Cerebellar nuclear complex (tissue), 1 donor: ENCODE measurements around the gene TMTC2.
A peak's percentile ranks its signal among the peaks of the same experiment; 100 is the strongest.

Source experiments
- DNase-seq, 2 experiments: peaks; one replicate each; lab custom pipeline; 2025; lab: John Stamatoyannopoulos, UW

Gene TMTC2

DNA sequence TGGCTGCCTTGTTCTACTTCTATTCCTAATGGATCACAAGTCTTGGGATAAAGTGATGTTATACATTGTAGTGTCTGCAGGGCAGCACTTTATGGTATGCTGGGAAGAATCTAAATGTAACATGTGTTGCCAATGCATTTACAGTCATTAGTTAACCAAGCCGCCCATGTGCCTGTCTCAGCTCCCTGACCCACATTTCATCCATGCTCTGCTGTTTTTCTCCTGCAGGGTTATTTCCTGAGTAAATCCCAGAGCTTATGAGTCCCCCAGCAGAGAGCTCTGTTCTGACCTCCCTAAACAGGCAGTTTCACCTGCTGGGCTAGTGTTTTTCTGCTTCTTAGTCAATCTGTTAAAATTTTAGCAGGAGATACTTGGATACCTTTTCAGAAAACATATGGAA lies 4.4 kb upstream of the TMTC2 start:
- peak; percentile 57 to 81 for DNase-seq

DNA sequence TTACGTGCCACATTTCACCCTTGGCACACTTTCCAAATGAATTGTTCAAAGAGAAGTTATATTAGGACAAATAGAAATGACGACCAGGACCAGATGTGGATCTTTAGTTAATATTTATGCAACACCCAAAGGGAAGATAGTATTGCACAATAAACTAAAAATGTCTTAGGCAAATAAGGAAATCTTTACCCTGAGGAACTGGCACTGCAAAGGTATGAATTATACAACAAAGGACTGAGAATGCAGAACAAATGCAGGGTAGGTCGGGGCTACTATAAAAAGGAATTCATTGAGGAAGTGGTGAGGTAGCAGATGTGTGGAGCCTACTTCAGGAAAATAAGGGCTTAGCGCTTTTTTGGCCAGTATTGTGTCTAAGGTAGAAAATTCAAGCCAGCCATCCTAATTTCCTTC lies 3.9 kb upstream of the TMTC2 start:
- no peak for DNase-seq

DNA sequence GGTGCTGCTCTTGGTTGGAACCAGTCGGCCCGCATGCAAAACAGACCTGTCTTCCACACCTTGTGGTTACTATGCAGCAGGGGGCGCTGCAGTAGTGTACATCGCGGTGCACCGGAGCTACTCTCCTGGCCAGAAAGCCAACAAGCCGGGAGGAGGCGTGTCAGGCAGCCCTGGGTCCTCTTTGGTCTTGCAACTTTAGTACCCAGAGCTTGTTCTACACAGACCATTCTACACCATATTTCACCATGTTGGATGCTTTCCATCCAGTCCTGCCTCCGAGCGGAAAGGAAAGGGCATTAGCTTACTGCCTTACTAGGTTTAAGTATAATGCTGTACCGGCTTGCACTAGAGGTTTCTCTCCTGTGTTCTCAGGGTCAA lies 927 bp upstream of the TMTC2 start:
- DNase-seq, result peak; percentile 82 to 97

DNA sequence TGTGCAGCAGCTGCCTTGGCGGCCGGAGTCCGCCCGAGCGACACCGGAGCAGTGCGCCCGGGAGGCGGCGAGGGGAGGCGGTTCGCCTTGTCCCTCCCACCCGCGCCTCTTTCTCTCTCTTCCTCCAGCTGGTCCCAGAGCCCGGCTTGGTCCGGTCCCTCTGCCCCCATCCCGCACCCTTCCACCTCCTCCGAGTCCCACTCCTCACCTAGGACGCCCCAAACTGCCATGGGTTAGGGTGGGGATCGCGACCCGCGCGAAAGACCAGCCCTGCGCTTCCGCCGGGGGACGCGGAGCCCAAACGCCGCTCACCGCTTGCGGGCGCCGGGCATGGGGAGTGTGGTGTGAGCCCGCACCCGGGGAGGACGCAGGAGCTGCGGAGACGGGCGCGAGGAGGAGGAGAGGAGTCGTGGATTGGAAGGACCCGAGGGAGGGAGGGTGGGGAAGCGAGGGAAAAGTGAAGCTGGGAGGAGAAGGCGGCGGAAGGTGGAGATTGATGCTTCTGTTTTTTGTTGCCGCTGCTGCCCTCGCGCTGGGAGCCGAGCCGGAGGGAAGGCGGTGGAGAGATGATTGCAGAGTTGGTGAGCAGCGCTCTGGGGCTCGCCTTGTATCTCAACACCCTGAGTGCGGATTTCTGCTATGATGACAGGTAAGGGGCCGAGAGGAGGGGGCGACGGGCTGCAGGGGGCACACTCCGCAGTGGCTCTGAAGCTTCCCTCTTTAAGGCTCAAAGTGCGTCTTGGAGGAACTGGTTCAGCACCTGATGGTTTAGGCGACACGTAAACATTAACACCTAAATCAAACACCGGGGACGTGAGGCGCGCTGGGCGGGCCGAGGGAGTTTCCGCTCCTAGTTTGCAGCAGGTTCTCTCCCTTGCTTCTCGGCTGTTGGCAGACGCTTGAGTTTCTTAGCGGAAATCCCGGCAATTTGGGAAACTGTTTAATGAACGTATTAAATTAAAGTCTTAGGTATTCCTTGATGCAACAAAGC lies 610 bp downstream of the TMTC2 start:
- no peak for DNase-seq

DNA sequence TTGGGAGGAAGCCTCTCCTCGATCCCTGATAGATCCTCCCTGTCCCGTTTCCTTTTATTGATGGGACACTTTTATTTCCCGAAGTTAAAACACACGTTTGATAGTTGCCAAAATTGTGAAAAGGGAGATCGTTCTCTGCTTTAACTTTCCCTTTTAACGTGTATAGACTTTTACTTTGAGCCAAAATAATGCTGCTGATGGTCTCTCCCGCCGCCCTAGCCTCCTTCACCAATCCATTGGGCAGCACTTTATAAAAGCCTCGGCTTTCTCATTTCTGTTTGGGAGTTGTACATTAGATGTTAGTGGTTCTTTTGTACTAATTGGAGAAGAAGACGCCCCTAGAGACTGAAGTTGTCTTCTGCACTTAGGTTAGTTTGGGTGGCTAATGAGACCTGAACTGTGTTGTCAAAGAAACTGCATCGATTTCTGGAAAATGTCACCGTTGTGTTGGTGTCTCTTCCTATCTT lies 1.4 kb downstream of the TMTC2 start:
- no peak for DNase-seq

DNA sequence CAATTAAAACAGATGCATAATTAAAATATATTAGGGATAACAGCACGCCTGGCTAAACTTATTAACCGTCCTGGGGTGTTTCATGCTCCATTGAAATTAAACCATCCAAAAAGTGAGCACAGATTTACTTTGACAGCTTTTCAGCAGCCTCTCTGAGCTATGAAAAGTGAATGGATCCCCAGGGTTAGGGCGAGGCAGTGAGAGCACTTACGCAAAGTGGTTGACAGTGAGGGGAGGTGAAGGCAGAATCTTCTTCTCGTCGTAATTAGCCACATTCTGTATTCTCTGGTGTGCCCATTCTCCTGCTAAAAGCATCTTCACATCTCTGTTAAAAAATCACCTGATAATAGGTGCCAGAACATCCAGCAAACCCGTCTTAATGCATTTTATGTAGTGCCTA lies 1.9 kb downstream of the TMTC2 start:
- no peak for DNase-seq

DNA sequence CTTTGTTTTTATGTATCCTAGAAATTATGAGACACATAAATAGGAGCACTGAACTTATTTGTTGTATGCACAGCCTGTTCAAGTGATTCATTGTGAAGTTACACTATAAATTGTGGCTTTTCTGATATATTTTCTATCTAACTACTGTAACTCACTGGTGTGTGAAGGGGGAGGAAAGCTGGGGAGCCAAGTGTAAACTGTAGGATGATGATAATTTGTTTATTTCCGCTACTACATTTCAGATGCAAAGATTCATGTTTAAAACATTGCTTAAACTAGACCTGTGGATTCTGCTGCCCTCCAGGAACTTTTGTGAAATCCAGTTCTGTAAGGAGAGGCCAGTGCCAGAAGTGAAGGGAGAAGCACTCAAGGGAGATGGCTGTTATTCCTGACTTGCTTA lies 3.3 kb downstream of the TMTC2 start:
- DNase-seq, result no peak

DNA sequence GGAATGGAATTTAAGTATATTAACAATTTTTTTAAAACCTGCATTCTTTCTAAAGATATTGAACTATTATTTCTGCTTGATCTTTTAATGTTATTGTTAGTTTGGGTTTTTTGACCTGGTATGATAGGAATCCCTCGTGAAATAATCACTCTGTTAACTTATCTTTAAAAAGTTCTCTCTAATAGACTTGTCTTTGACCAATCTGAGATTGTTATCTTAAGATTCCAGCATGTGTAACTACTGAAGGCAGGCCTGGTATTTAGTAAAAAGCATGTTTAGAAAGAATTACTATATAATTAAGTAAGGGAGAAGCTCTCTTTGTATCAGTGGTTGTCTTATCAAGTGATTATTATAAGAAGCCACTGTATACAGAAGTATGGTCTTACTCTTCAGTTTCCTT lies 4.8 kb downstream of the TMTC2 start:
- no peak for DNase-seq

DNA sequence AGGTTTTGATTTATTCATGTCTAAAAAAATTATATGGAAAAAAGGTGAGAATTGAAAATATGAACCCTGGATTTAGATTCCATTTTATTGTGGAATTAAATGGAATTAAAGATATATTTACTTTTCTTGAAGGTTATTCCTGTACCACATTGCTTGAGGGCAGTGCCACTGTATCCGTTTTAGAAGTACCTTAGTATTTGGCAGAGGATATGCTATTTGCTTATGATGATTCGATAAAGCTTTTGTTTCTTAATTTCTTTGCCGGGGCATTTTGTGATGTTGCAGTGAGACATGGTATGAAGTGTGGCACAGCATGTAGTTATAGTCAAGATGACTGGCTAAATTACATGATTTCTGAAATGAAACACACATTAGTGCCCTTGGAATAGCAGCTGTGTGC lies 7.6 kb downstream of the TMTC2 start:
- DNase-seq, result no peak

DNA sequence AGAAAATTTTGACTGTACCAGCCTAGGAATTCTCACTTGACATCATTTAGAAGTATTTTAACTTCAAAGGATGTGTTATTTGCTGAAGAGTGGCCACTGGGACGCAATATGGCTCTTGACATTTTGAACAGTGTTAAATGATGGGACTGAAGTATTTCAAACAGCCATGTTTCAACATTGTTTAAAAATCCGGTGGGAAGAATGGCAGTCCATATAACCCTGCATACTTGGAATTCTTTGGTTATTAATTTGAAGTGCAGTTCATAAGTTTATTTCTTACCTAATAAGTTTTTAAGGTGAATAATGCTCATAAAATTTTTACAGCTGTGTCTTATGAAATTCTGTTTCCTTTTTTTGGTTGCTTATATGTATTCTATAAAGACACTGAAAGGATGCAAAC lies 8.3 kb downstream of the TMTC2 start:
- no peak for DNase-seq

DNA sequence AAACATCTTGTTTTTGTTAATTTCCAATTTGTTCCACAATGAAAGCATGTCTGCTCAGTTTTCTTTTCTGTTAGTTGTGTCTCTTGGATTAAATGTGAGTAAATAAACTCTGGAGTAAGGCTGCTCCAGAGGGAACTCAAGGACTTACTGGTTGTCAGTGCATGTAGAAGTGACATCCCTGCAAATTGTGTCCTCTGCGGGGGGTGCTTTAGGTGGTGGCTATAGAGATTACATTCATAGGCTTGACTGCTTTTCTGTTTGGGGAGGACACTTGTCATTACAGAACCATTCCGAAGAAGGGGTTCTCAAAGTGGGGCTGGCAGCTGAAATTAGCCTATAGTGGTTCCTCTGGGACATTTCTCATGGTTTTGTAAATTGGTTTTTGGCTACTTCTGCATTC lies 8.8 kb downstream of the TMTC2 start:
- no peak for DNase-seq

DNA sequence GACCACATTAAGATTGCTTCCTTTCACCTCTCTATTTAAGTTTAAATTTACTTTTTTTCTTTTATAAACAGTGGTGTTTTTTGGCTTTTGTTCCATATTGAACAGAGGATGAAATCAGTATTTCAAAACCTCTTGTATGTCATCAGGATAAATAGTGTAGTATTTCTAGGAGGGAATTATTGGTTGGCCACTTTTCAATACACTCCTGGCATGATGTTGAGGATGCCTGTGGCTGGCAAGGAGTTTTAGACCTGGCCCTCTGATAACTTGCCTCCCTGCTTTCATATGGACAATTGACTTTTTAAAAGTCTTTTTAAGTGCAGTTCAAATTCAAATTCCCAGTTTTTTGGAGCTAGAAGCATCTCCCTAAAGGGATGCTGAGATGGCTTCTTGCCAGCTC lies 9.8 kb downstream of the TMTC2 start:
- DNase-seq, result no peak

DNA sequence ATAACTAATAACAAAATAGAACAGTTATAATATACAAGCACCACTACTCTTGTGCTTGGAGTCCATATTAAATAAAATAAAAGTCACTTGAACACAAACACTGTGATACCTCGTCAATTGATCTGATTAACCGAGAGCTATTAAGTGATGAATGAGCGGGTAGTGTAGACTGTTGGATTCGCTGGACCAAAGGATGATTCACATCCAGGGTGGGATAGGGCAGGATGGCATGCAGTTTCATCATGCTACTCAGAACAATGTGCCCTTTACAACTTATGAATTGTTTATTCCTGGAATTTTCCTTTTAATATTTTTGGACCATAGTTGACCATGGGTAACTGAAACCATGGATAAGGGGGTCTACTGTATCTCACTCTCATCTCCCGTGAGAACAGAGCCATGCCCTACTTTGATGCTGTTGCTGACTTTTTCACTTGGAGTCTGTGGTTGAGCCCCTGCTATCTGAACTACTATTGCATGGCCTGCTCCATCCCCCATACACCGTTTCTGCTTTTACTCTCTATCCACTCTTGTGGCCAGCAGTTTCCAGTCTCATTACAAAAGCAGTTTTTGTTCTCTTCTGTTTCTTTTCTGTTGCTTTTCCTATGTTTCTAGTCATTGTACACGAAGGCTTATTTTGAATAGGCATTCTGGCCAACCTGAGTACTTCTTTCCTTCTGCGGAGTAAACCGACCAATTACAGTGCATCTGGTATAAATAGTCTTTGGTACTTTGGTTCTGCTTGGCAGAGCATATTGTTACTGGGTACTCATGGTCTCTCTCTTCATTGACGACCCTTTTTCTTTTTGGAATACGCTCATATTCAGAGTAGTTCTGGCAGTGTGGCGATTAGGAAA lies 12.2 kb downstream of the TMTC2 start:
- no peak for DNase-seq

DNA sequence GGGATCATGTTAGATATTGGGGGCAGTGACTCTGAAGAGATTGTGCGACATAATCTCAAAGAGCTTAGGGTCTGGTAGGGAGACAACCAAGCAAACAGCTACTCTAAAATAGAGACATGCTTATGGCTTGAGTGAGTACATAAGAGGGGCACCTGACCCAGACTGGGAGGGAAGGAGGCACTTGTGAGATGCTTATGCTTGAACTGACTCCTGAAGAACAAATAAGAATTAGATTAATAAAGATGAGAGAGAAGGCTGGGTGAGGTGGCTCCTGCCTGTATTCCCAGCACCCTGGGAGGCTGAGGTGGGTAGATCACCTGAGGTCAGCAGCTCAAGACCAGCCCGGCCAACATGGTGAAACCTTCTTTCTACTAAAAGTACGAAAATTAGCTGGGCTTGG lies 19.1 kb downstream of the TMTC2 start:
- no peak for DNase-seq

DNA sequence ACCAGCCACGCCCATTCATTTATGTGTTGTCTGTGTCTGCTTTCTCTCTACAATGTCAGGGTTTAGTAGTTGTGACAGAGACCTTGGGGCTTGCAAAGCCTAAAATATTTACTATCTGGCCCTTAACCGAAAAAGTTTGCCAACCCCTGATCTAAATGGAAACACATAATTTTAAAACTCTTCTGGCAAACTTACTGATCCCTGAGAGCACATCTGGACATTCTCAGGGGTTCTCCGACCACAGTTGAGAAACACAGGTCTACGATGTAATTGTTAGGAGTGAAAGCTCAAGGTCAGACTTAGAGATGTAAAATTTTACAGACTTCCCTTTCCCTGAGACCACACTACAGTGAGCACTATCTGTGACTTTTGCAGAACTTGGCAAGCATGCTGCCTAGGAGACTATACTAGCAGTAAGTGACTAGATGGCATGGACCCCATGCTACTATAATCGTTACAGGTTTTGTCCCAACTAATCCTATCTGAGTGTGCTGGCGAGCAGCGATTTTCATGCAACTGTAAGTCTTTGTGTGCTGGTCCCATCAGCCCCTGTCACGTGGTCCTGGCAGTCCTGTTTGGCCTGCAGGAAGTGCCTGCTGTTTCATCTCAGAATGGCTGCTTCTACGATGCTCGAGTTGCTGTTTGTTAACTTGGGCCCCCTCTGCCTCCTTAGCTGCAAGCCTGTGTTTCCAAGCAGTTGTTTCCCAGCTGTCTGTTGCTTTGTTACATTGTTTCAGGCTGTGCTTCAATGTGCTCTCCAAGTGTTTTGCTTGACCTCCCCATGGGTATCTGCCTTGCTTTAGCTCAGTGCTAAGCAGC lies 21.6 kb downstream of the TMTC2 start:
- DNase-seq, result no peak

DNA sequence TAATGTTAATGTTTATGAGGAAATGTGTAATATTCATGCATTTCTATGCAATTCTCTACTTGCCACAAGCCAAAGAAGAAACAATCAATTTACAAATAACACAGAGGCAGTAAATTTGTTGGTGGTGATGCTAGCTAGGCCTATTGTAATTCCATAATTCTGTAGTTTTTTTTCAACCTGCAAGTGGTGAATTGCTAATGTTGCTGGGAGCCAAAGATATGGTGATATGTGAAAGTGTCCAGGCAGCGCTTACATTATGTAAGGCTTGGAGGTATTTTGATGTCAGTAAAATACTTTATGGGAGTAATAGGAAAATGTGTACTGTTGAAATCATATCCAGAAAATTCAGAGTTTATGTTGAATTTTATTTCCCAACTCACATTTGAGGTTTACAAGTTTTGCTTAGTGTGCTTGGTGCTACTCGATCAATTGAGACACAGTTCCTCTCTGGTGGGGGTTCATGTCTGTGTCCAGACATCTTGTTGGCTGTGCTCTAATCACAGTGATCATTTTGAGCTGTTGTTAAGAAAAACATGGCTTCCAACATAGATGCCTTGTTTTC lies 23.2 kb downstream of the TMTC2 start:
- no peak for DNase-seq

DNA sequence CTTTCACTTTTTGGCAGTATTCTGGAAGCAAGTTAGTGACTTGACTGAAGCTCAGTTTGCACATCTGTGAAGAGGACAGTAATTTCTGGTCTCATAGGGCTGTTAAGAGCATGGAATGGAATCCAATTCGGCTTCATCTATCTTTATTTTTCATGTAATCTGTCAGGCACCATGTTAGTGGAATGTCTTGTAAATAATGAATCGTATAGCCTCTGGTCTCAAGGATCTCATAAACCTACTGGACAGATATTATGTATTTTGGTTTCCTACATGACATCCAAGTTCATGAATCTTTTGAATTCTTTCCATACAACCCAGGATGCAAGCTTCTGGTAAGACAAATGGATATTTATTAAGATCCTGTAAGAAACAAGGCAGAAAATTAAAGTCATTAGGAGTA lies 24.0 kb downstream of the TMTC2 start:
- no peak for DNase-seq

DNA sequence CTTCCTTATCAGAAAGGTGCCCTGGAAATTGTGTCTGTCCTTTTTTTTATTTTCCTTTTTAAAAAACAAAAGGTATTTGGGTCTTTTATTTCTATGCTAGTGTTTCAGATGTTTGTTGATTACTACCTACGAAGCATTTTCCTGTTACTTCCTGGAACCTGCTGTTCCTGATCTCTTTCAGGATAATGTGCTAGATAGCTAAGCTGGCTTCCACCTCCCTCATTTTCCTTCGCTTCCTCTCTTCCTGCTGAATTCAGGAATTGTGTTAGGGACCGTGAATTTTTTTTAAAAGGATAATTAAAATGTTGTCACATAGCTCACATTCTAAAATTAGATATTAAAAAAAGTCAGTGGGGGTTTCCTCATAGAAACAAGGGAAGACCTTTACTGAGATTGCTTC lies 27.7 kb downstream of the TMTC2 start:
- DNase-seq, result no peak

DNA sequence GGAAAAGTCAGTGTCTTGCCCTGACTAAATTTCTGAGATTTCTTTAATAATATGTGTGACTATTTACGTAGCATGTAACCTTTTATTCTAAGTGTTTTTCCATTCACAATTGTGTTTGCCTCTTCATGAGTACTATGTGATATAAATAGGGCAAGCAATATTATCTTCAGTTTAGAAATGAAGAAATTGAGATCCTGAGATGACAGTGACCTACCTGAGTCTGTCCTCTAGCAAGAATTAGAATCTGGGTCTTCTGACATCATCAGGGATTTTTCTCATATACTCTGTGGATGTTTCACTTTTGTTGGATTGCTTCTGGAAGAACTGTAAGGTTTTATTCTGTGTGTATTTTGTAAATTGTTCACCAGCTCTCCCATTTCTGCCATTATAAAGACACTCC lies 35.0 kb downstream of the TMTC2 start:
- no peak for DNase-seq

DNA sequence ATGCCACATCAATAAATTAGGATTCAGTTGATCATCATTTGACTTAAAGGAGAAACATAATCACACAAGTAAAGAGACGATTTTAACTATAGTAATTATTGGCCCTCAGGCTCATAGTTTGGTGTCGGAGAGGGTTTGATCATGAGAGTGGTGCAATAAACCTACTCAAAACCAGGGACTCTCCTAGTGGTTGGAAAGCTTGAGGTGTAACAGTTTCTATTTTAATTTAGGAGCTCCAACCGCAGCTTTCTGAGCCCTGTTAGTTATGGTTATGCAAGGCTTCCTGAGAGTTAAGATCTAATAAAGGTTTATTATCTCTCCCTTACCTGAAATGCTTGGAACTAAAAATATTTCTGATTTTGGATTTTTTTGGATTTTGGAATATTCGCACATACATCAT lies 36.4 kb downstream of the TMTC2 start:
- no peak for DNase-seq

DNA sequence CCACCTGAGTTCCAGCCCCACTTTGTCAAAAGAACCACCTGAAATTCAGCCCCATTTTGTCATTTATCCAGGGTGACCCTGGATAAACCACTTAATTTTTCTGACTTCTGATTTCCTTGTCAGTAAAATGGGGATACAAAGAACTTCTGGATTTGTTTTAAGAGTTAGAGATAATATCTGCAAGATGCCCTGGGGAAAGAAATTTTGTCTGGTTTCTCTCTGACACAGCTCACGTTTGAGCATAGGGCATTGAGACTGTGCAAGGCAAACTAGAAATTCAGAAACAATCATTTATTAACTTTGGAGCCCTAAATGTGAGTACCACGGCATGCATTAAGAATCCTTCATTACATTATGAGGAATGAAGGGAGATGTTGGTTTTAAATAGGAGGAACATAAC lies 37.2 kb downstream of the TMTC2 start:
- no peak for DNase-seq

DNA sequence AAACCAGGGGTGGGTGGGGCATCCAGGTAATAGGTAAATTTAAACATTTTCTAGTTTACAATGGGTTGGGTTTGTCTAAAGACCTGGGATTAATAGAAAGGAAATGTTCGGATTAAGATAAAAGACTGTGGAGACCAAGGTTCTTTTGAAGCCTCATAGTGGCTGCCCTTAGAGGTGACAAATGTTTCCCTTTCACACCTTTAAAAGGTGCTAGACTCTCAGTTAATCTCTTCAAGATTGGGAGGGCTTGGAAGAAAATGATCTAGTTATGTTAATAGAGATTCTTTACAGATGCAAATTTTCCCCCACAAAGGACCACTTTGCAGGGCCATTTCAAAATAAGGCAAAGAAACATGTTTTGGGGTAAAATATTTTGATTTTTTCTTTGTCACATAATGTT lies 39.0 kb downstream of the TMTC2 start:
- no peak for DNase-seq
